ENCODE data around the gene GAS7. TPM values are rescaled to one million over a fixed set of nuclear protein-coding genes. Genes with fewer than 3 reads are reported as not detected.
A peak's percentile ranks its signal among the peaks of the same experiment; 100 is the strongest.

The GAS7 gene
- total and polyA plus RNA-seq, 2 experiments from 2014 or later = 25.8 to 27.3 TPM

DNA sequence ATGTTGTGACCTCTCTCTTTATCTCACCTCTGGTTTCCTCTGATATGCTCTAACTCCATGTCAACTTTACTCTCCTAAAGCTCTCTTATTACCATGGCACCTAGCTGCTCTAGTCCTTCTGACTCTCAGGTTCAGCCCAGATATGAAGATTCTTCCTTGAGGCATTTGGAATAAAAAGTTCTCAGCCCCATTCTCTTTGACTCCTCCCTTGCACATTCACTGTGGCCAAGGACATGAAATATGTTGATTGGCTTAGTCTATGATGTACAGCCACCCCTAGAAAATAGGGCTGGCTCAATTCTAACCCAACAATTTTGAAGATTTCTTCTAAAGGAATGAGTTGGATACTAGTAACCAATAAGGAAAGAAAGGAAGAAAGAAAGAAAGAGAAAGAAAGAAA is 20.8 kb upstream of the GAS7 start:
- Histone ChIP-seq H3K27me3 (no peaks in the 10 kb centered on the region), H3K36me3 (replicated peaks; ENCODE audit: insufficient read depth, low read depth) (no peaks in the 10 kb centered on the region), H2AFZ (no peak overlapping the region), H3K4me2 (no peak overlapping the region), H4K20me1 (ENCODE audit: insufficient read depth, poor library complexity, severe bottlenecking) (no peaks in the 10 kb centered on the region), H3K4me3 (no peak overlapping the region), H3K79me2 (no peaks in the 10 kb centered on the region), H3K27ac (no peak overlapping the region), H3K9me3 (ENCODE audit: low read depth) (no peaks in the 10 kb centered on the region), H3K9me2 (replicated peaks; ENCODE audit: insufficient read depth) (no peaks in the 10 kb centered on the region), H3K4me1 (ENCODE audit: insufficient read depth) (peaks cover 4% of the 10 kb centered on the region)
- TF ChIP-seq EZH2phosphoT487 (IDR thresholded peaks at IDR 0.05; ENCODE audit: low read depth, severe bottlenecking, unreplicated experiment) (no peak), EZH2 (IDR thresholded peaks at IDR 0.05; ENCODE audit: borderline replicate concordance) (no peak)
- TF ChIP-seq, protein P1, sequence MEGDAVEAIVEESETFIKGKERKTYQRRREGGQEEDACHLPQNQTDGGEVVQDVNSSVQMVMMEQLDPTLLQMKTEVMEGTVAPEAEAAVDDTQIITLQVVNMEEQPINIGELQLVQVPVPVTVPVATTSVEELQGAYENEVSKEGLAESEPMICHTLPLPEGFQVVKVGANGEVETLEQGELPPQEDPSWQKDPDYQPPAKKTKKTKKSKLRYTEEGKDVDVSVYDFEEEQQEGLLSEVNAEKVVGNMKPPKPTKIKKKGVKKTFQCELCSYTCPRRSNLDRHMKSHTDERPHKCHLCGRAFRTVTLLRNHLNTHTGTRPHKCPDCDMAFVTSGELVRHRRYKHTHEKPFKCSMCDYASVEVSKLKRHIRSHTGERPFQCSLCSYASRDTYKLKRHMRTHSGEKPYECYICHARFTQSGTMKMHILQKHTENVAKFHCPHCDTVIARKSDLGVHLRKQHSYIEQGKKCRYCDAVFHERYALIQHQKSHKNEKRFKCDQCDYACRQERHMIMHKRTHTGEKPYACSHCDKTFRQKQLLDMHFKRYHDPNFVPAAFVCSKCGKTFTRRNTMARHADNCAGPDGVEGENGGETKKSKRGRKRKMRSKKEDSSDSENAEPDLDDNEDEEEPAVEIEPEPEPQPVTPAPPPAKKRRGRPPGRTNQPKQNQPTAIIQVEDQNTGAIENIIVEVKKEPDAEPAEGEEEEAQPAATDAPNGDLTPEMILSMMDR (IDR thresholded peaks at IDR 0.05; ENCODE audit: poor library complexity) = no peak
- DNase-seq (ENCODE audit: low spot score) = no peak

DNA sequence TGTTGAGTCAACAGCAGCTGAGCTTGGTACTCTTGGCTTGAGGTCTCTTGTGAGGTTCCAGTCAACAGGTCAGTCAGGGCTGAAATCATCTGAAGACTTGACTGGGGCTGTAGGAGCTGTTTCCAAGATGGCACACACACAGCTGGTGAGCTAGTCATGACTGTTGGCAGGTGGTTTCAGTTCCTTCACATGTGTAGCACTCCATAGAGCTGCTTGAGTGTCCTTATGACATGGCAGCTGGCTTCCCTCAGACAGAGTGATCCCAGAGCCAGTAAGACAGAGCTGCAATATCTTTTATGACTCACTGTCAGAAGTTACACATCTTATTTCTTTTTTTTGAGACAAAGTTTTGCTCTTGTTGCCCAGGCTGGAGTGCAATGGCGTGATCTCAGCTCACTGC is 19.5 kb upstream of the GAS7 start:
- Histone ChIP-seq H3K9me2 (replicated peaks; ENCODE audit: insufficient read depth) (no peaks in the 10 kb centered on the region), H3K36me3 (replicated peaks; ENCODE audit: insufficient read depth, low read depth) (no peaks in the 10 kb centered on the region), H4K20me1 (ENCODE audit: insufficient read depth, poor library complexity, severe bottlenecking) (no peaks in the 10 kb centered on the region), H2AFZ (no peak overlapping the region), H3K27me3 (no peaks in the 10 kb centered on the region), H3K79me2 (no peaks in the 10 kb centered on the region), H3K4me3 (no peak overlapping the region), H3K27ac (no peak overlapping the region), H3K4me1 (ENCODE audit: insufficient read depth) (peaks cover 4% of the 10 kb centered on the region), H3K9me3 (ENCODE audit: low read depth) (no peaks in the 10 kb centered on the region), H3K4me2 (no peak overlapping the region)
- TF ChIP-seq EZH2phosphoT487 (IDR thresholded peaks at IDR 0.05; ENCODE audit: low read depth, severe bottlenecking, unreplicated experiment) (no peak), EZH2 (IDR thresholded peaks at IDR 0.05; ENCODE audit: borderline replicate concordance) (no peak)
- TF ChIP-seq, protein P1 (IDR thresholded peaks at IDR 0.05; ENCODE audit: poor library complexity) = no peak
- no peak for DNase-seq (ENCODE audit: low spot score)
- 90% methylated on average over 1 of the region's 1 CpG for WGBS (ENCODE audit: low lambda C conversion rate, missing lambda C conversion rate)

DNA sequence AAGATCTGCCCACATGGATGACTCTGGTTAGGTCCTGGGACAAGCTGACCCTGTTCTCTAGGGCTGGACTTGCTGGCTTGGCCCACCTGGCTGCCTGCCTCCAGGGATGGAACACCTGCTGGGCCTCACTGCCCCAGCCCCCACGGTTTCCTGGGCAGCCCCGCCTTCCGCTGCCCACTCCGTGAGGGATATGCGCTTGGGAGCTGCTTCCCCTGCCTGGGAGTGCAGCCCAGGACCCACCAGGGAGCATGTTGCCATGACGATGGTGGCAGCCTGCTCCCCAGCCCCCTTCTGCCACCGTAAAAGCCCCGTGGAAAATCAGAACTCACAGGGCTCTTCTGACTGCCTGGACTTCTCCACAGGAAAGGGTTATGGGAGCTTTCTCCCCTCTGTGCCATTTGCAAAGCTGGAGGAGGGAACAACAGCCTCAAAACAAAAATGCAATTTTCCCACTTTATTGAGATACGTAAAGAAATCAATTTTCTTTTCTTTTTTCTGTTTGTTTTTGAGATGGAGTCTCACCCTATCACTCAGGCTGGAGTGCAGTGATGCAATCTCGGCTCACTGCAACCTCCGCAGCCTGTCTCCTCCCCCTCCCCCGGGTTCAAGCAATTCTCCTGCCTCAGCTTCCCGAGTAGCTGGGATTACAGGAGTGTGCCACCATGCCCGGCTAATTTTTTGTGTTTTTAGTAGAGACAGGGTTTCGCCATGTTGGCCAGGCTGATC is 18.0 kb upstream of the GAS7 start:
- no peak for TF ChIP-seq EZH2phosphoT487 (IDR thresholded peaks at IDR 0.05; ENCODE audit: low read depth, severe bottlenecking, unreplicated experiment)
- Histone ChIP-seq H3K4me1 (ENCODE audit: insufficient read depth) (peaks cover 4% of the 10 kb centered on the region), H3K4me3 (no peak overlapping the region), H3K79me2 (no peaks in the 10 kb centered on the region), H4K20me1 (ENCODE audit: insufficient read depth, poor library complexity, severe bottlenecking) (no peaks in the 10 kb centered on the region), H2AFZ (no peak overlapping the region), H3K27ac (no peak overlapping the region), H3K27me3 (no peaks in the 10 kb centered on the region), H3K4me2 (peak overlapping the region; percentile 29), H3K9me2 (replicated peaks; ENCODE audit: insufficient read depth) (no peaks in the 10 kb centered on the region), H3K36me3 (replicated peaks; ENCODE audit: insufficient read depth, low read depth) (no peaks in the 10 kb centered on the region), H3K9me3 (ENCODE audit: low read depth) (no peaks in the 10 kb centered on the region)
- DNase-seq (ENCODE audit: low spot score) = no peak
- 31% methylated on average over 14 of the region's 15 CpGs for WGBS (ENCODE audit: low lambda C conversion rate, missing lambda C conversion rate)

DNA sequence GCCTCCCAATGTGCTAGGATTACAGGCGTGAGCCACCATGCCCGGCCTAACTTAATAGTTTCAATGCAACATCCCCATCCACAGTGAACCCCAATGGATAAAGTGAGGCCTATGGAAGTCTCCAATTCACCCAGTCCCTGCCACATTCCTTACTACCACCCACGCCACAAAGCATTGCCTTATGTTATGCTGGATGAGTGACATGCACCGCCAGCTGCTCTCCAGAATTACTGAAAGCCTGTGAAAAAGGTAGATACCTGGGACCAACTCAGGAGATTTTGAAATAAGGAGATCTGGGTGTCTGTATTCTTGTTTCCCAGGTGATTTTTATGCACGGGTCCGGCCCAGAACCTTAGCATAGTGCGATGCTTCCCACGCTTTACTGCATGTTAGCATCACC is 16.9 kb upstream of the GAS7 start:
- Histone ChIP-seq H2AFZ (no peak overlapping the region), H3K36me3 (replicated peaks; ENCODE audit: insufficient read depth, low read depth) (no peaks in the 10 kb centered on the region), H3K4me1 (ENCODE audit: insufficient read depth) (peaks cover 11% of the 10 kb centered on the region), H4K20me1 (ENCODE audit: insufficient read depth, poor library complexity, severe bottlenecking) (no peaks in the 10 kb centered on the region), H3K27me3 (no peaks in the 10 kb centered on the region), H3K79me2 (no peaks in the 10 kb centered on the region), H3K27ac (no peak overlapping the region), H3K9me3 (ENCODE audit: low read depth) (no peaks in the 10 kb centered on the region), H3K4me3 (no peak overlapping the region), H3K4me2 (no peak overlapping the region), H3K9me2 (replicated peaks; ENCODE audit: insufficient read depth) (no peaks in the 10 kb centered on the region)
- WGBS (ENCODE audit: low lambda C conversion rate, missing lambda C conversion rate) = 90% methylated on average over 8 of the region's 8 CpGs
- TF ChIP-seq EZH2 (IDR thresholded peaks at IDR 0.05; ENCODE audit: borderline replicate concordance) = no peak
- TF ChIP-seq EZH2phosphoT487 (IDR thresholded peaks at IDR 0.05; ENCODE audit: low read depth, severe bottlenecking, unreplicated experiment) = no peak
- TF ChIP-seq, protein P1 (IDR thresholded peaks at IDR 0.05; ENCODE audit: poor library complexity) = no peak
- no peak for DNase-seq (ENCODE audit: low spot score)
